ENCODE results near the gene PTGR3. TPM values are rescaled to one million over a fixed set of nuclear protein-coding genes. Genes with fewer than 3 reads are reported as not detected.

Gene PTGR3
- polyA plus RNA-seq, 1 donor = 40.0 TPM

- DNase-seq (ENCODE audit: low read depth) = no peak
Observed at GRCh38 chr18:75235896-75236295, 27.0 kb upstream of the PTGR3 start.

- no peak for DNase-seq (ENCODE audit: low read depth)
Observed at GRCh38 chr18:75234901-75235300, 26.0 kb upstream of the PTGR3 start.

- DNase-seq (ENCODE audit: low read depth) = no peak
Observed at GRCh38 chr18:75231053-75231406, 22.1 kb upstream of the PTGR3 start.

GRCh38 chr18:75230163-75231052 lies 21.5 kb upstream of the PTGR3 start:
- DNase-seq (ENCODE audit: low read depth) = no peak

GRCh38 chr18:75229437-75229836 lies 20.5 kb upstream of the PTGR3 start:
- DNase-seq (ENCODE audit: low read depth) = no peak

- no peak for DNase-seq (ENCODE audit: low read depth)
Observed at GRCh38 chr18:75228967-75229366, 20.0 kb upstream of the PTGR3 start.

- DNase-seq (ENCODE audit: low read depth) = no peak
Observed at GRCh38 chr18:75227535-75228296, 18.8 kb upstream of the PTGR3 start.

GRCh38 chr18:75226956-75227316 lies 18.0 kb upstream of the PTGR3 start:
- DNase-seq (ENCODE audit: low read depth) = no peak

- no peak for DNase-seq (ENCODE audit: low read depth)
Observed at GRCh38 chr18:75226286-75226955, 17.5 kb upstream of the PTGR3 start.

GRCh38 chr18:75223687-75224347 lies 14.9 kb upstream of the PTGR3 start:
- no peak for DNase-seq (ENCODE audit: low read depth)

- DNase-seq (ENCODE audit: low read depth) = no peak
Observed at GRCh38 chr18:75222407-75222806, 13.5 kb upstream of the PTGR3 start.

- DNase-seq (ENCODE audit: low read depth) = no peak
Observed at GRCh38 chr18:75221897-75222296, 13.0 kb upstream of the PTGR3 start.

- DNase-seq (ENCODE audit: low read depth) = no peak
Observed at GRCh38 chr18:75221397-75221796, 12.5 kb upstream of the PTGR3 start.

- no peak for DNase-seq (ENCODE audit: low read depth)
Observed at GRCh38 chr18:75220551-75221355, 11.8 kb upstream of the PTGR3 start.

GRCh38 chr18:75219745-75220375 lies 10.9 kb upstream of the PTGR3 start:
- no peak for DNase-seq (ENCODE audit: low read depth)

- no peak for DNase-seq (ENCODE audit: low read depth)
Observed at GRCh38 chr18:75218065-75218923, 9.4 kb upstream of the PTGR3 start.

- DNase-seq (ENCODE audit: low read depth) = no peak
Observed at GRCh38 chr18:75216911-75217689, 8.2 kb upstream of the PTGR3 start.

GRCh38 chr18:75216212-75216910 lies 7.4 kb upstream of the PTGR3 start:
- DNase-seq (ENCODE audit: low read depth) = no peak

Measured in forelimb muscle (tissue), 1 donor.